Activated CD8-positive, alpha-beta memory T cell treated with anti-CD3 and anti-CD28 coated beads, Interleukin-2, amount 50 U/mL, for 4 hours (primary cell): ENCODE results near the gene ACAP2.
"Not testable (repeated sequence)": the region's sequence is repeated elsewhere in the genome, so short reads cannot be mapped to it uniquely, and the experiment has no call there.

Experiments used
- DNase-seq: peaks from one replicate; pipeline ENCODE4 v3.0.0-alpha.2; 2020

ACAP2 gene

DNA sequence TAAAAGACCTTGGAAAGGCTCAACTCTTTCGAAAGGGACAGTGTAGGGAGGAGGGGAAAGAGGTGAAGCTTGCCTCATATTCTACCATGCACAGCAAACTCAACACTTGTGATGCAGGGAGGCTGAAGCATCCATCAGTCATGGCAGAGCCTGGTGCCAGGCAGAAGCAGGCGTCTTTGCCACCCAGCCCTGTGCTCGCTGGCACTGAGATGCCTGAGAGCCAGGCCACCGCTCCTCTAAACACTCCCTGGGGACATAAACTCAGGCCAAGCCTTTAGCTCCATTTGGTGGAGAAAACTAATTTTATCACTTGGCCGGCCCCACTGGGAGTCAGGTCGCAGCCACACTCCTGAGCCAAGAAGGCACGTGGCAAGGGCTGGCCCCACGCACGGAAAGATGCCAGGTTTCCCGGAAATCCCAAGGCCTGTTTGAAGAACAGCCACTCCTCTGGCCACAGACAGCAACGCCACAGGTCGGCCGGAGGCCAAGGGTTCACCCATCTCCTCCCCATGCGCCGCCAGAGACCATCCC is 202.6 kb downstream of the ACAP2 start:
- no peak for DNase-seq

- no peak for DNase-seq
Observed at GRCh38 chr3:195239121-195239520, 203.7 kb downstream of the ACAP2 start.

DNA sequence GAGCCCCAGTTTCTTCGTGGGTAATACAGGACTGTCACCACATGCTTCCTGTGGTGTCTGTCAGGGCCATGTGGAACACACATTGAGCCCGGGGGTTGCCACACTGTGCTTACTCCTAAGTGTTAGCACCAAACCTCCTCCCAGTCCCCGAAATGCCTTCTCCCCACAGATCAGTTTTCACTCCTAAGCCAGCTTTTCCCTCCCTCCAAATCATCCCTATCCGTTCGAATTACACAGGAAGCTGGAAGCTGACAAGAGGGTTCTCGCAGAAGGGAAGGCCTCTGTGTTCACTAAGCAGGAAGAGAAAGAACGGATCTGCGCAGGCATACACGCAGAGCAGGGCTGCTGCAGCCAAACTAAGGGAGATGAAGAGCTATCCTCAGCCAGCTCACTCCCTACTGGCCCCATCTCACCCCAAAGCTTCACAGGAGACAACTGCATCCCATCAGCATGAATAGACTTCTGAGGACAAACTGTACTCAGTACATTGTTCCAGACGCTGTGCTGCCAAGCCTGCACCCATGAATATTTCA is 204.2 kb downstream of the ACAP2 start:
- DNase-seq = no peak

- no peak for DNase-seq
Observed at GRCh38 chr3:195238081-195238571, 204.7 kb downstream of the ACAP2 start.

- DNase-seq = peak; percentile 1
Observed at GRCh38 chr3:195236801-195237570, 205.8 kb downstream of the ACAP2 start.

GRCh38 chr3:195236076-195236798 is 206.6 kb downstream of the ACAP2 start:
- no peak for DNase-seq

GRCh38 chr3:195230244-195230643 is 212.6 kb downstream of the ACAP2 start:
- no peak for DNase-seq

GRCh38 chr3:195228886-195229285 is 213.9 kb downstream of the ACAP2 start:
- DNase-seq = not testable (repeated sequence)

GRCh38 chr3:195227871-195228270 is 214.9 kb downstream of the ACAP2 start:
- peak; percentile 9 for DNase-seq

DNA sequence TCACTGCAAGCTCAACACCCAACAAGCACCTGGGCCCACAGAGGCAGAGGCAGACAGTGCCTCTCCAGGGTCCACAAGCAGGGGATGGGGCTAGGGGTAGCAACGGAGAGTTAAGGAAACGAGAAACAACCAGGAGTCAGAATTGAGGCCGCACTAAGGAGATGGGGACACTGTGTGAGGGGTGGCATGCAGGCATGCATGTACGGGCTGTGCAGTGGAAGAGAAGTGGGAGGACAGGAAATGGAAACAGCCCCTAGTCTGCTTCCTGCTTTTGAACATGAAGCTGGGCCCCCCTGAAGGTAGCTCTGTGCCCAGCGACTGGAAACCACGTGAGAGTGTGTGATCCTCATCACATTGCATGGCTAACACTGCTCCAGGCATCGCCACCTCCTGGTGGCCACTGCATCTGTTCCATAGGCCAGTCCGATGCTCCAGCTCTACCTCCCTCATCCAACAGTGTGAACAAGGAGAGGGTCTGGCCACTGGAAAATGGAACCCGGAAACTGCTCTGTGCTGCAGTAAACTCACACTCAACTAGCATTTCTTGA is 215.8 kb downstream of the ACAP2 start:
- DNase-seq = peak; percentile 14

DNA sequence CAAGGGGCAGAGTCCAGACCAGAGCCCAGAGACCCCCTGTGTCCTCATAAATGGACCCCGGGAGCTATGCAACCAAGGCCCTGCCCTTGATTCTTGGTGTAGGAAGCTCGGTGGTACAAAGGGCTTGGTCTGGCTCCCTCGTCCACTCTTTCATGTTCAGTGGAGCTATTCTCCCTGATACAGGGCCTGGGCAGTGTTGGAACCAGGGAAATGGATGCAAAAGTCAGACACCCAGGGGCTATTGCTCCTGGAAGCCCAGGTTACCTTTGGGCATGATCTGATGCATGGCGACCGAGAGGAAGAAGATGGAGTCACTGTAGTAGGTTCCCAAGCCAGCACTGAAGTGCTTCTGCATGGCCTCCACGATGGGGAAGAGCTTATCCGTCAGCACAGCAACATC is 216.4 kb downstream of the ACAP2 start:
- no peak for DNase-seq

DNA sequence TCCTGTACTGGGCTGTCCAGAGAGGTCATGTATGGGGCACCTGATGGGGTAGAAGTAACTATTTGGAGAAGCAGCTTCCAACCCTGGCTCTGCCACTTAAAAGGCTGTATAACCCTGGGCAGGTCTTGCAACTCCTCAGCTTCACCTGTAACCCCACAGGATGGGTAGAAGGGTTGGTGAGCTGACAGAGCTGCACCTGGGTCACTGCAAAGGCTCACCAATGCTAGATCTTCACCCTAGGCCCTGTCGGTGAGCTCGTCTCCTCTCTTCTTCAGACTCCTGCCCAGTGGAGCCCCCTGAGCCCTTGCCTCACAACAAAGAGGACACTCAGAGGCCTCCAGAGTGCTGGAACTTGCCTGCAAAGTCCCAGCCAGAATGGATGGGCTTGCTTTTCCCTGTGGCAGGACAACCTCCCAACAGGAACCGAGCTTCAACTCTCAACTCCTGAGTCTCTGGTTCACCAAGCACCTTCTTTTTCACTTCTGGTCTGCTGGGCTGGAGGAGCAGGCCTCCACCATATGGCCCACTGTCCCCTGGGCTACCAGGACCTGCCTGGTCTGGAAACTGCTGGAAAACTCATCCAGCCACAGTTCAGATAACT is 217.7 kb downstream of the ACAP2 start:
- peak; percentile 3 for DNase-seq
